PC-3 (cell line): ENCODE results near the gene HOXC4.
"Not testable (repeated sequence)": the region's sequence is repeated elsewhere in the genome, so short reads cannot be mapped to it uniquely, and the experiment has no call there.

Experiments
- CTCF ChIP-seq: fragments of 300-600 bp; sonication (generic); conservative IDR thresholded peaks from 2 replicates; pipeline ENCODE4 v1.5.1; 2017; ENCODE audit warnings: antibody characterized with exemption, low read depth, mild to moderate bottlenecking, low read length
- EZH2 ChIP-seq: fragments of 300-600 bp; sonication (generic); IDR thresholded peaks from one replicate; pipeline ENCODE4 v1.6.1; 2017; ENCODE audit warnings: antibody characterized with exemption, mild to moderate bottlenecking, low read length; ENCODE audit not compliant: unreplicated experiment

GRCh38 chr12:54077843-54078242 is 24.2 kb downstream of the HOXC4 start:
- TF ChIP-seq CTCF, EZH2: not testable (repeated sequence)
